H9 (cell line): Measurements from ENCODE around the gene RALGAPA2. TPM values are rescaled to one million over a fixed set of nuclear protein-coding genes. Genes with fewer than 3 reads are reported as not detected.
A peak's percentile ranks its signal among the peaks of the same experiment; 100 is the strongest.

ENCODE experiments used
- DNase-seq: peaks from one replicate; pipeline ENCODE4 v3.0.0-alpha.2; 2017
- H2AFZ ChIP-seq: one replicate; pipeline ENCODE4 v1.6.1; 2013; ENCODE audit warnings: mild to moderate bottlenecking, low read length, control low read depth, moderate library complexity
- H2AK5ac ChIP-seq: 2 replicates; pipeline ENCODE4 v1.6.1; 2013; ENCODE audit warnings: low read length, control low read depth, mixed read lengths; ENCODE audit not compliant: insufficient read length
- H2BK120ac ChIP-seq: one replicate; pipeline ENCODE4 v1.6.1; 2013; ENCODE audit warnings: low read depth, mild to moderate bottlenecking, low read length, control low read depth, inconsistent platforms; ENCODE audit not compliant: poor library complexity, severe bottlenecking
- H2BK12ac ChIP-seq: 2 replicates; pipeline ENCODE4 v1.6.1; 2013; ENCODE audit warnings: low read length, control low read depth, mixed read lengths, low read depth; ENCODE audit not compliant: insufficient read length
- H2BK15ac ChIP-seq: 2 replicates; pipeline ENCODE4 v1.6.1; 2013; ENCODE audit warnings: low read depth, low read length, control low read depth
- H2BK20ac ChIP-seq: one replicate; pipeline ENCODE4 v1.6.1; 2013; ENCODE audit warnings: low read depth, mild to moderate bottlenecking, low read length, control low read depth, inconsistent platforms; ENCODE audit not compliant: poor library complexity, severe bottlenecking
- H2BK5ac ChIP-seq: 2 replicates; pipeline ENCODE4 v1.6.1; 2013; ENCODE audit warnings: low read length, control low read depth, mixed read lengths; ENCODE audit not compliant: insufficient read length
- H3K14ac ChIP-seq: 2 replicates; pipeline ENCODE4 v1.6.1; 2013; ENCODE audit warnings: low read length, control low read depth; ENCODE audit not compliant: insufficient read depth
- H3K18ac ChIP-seq: 2 replicates; pipeline ENCODE4 v1.6.1; 2013; ENCODE audit warnings: low read depth, mild to moderate bottlenecking, mixed read lengths, low read length, control low read depth; ENCODE audit not compliant: insufficient read length
- H3K23ac ChIP-seq: 2 replicates; pipeline ENCODE4 v1.6.1; 2013; ENCODE audit warnings: low read length, control low read depth, mixed read lengths, low read depth; ENCODE audit not compliant: insufficient read length
- H3K23me2 ChIP-seq: 2 replicates; pipeline ENCODE4 v1.6.1; 2013; ENCODE audit warnings: low read depth, mild to moderate bottlenecking, mixed read lengths, low read length, control low read depth; ENCODE audit not compliant: insufficient read length, poor library complexity, severe bottlenecking
- H3K27ac ChIP-seq: 2 replicates; pipeline ENCODE4 v1.5.1; 2013; ENCODE audit warnings: low read length, control low read depth, mixed read lengths, low read depth; ENCODE audit not compliant: insufficient read length
- H3K27me3 ChIP-seq: 2 replicates; pipeline ENCODE4 v1.6.1; 2013; ENCODE audit warnings: low read length, control low read depth, inconsistent platforms; ENCODE audit not compliant: insufficient read depth
- H3K4ac ChIP-seq: 2 replicates; pipeline ENCODE4 v1.6.1; 2013; ENCODE audit warnings: low read depth, mild to moderate bottlenecking, control low read depth, inconsistent platforms, low read length, moderate library complexity
- H3K4me1 ChIP-seq: 2 replicates; pipeline ENCODE4 v1.6.1; 2013; ENCODE audit warnings: low read length, control low read depth, inconsistent platforms; ENCODE audit not compliant: insufficient read depth
- H3K4me2 ChIP-seq: 2 replicates; pipeline ENCODE4 v1.6.1; 2013; ENCODE audit warnings: low read length, control low read depth, mixed read lengths; ENCODE audit not compliant: insufficient read length, insufficient read depth
- H3K56ac ChIP-seq: 2 replicates; pipeline ENCODE4 v1.6.1; 2013; ENCODE audit warnings: low read depth, mild to moderate bottlenecking, mixed read lengths, low read length, control low read depth; ENCODE audit not compliant: insufficient read length
- H3K79me1 ChIP-seq: 2 replicates; pipeline ENCODE4 v1.6.1; 2013; ENCODE audit warnings: low read depth, mild to moderate bottlenecking, moderate library complexity, low read length, control low read depth, inconsistent platforms; ENCODE audit not compliant: insufficient read depth, poor library complexity, severe bottlenecking
- H3K79me2 ChIP-seq: 2 replicates; pipeline ENCODE4 v1.6.1; 2013; ENCODE audit warnings: low read length, control low read depth, inconsistent platforms; ENCODE audit not compliant: insufficient read depth
- H3K9ac ChIP-seq: 2 replicates; pipeline ENCODE4 v1.6.1; 2013; ENCODE audit warnings: low read length, control low read depth, mixed read lengths; ENCODE audit not compliant: insufficient read length; ENCODE audit errors: extremely low read depth
- H3K9me3 ChIP-seq: one replicate; pipeline ENCODE4 v1.6.1; 2013; ENCODE audit warnings: low read depth, low read length, inconsistent platforms; ENCODE audit not compliant: control insufficient read depth
- H3T11ph ChIP-seq: one replicate; pipeline ENCODE4 v1.6.1; 2013; ENCODE audit warnings: mild to moderate bottlenecking, low read length, control low read depth, inconsistent platforms
- H4K20me1 ChIP-seq: one replicate; pipeline ENCODE4 v1.6.1; 2013; ENCODE audit not compliant: control insufficient read depth, insufficient read length, insufficient read depth
- H4K5ac ChIP-seq: 2 replicates; pipeline ENCODE4 v1.6.1; 2013; ENCODE audit warnings: low read depth, mild to moderate bottlenecking, mixed read lengths, low read length, control low read depth; ENCODE audit not compliant: insufficient read length
- H4K8ac ChIP-seq: replicated peaks from 2 replicates; pipeline ENCODE4 v1.6.1; 2013; ENCODE audit warnings: low read length, control low read depth, mixed read lengths, low read depth; ENCODE audit not compliant: insufficient read length
- H4K91ac ChIP-seq: 2 replicates; pipeline ENCODE4 v1.6.1; 2013; ENCODE audit warnings: low read depth, mild to moderate bottlenecking, moderate library complexity, mixed read lengths, low read length, control low read depth; ENCODE audit not compliant: insufficient read length
- H3K27ac Mint-ChIP-seq, 3 experiments: 2 replicates in 2 of 3; 3 replicates in 1 of 3; pipeline ENCODE4 v1.8.0; 2020 to 2021; ENCODE audit warnings: mixed read lengths in 3 of 3, mild to moderate bottlenecking in 1 of 3, moderate library complexity in 1 of 3
- H3K27me3 Mint-ChIP-seq: 2 replicates; pipeline ENCODE4 v1.8.0; 2021; ENCODE audit warnings: low read depth, mild to moderate bottlenecking, moderate library complexity, mixed read lengths
- H3K36me3 Mint-ChIP-seq, 3 experiments: 2 replicates in 2 of 3; 3 replicates in 1 of 3; pipeline ENCODE4 v1.8.0; 2020 to 2021; ENCODE audit warnings: low read depth in 3 of 3, mixed read lengths in 3 of 3; ENCODE audit not compliant: insufficient read depth in 1 of 3
- H3K4me1 Mint-ChIP-seq, 2 experiments: 2 replicates each; pipeline ENCODE4 v1.8.0; 2020; ENCODE audit warnings: mixed read lengths in 2 of 2
- H3K4me3 Mint-ChIP-seq, 2 experiments: 2 replicates in 1 of 2; 3 replicates in 1 of 2; pipeline ENCODE4 v1.8.0; 2020 to 2021; ENCODE audit warnings: mild to moderate bottlenecking in 2 of 2, mixed read lengths in 2 of 2, moderate library complexity in 1 of 2
- H3K9me3 Mint-ChIP-seq, 2 experiments: 2 replicates in 1 of 2; 3 replicates in 1 of 2; pipeline ENCODE4 v1.8.0; 2020; ENCODE audit warnings: mild to moderate bottlenecking in 2 of 2, mixed read lengths in 2 of 2, moderate library complexity in 1 of 2
- CTCF ChIP-seq: fragments of 200-600 bp; sonication (generic); conservative IDR thresholded peaks from 3 replicates; pipeline ENCODE4 v1.8.0; 2021; ENCODE audit warnings: antibody characterized with exemption, mild to moderate bottlenecking
- WGBS: extraction: QIAGEN DNeasy Blood & Tissue Kit; methylation state at CpG from one replicate; pipeline ENCODE4 v1.1.7; 2013; ENCODE audit warnings: missing lambda C conversion rate, low lambda C conversion rate, mixed read lengths; ENCODE audit not compliant: insufficient read length; ENCODE audit errors: extremely low coverage; 5-methylcytosine and 5-hydroxymethylcytosine counted together
- total RNA-seq: library from RNA; stranded (reverse); gene quantifications from 2 replicates; pipeline ENCODE4 v1.2.1, GENCODE V29; 2021

The RALGAPA2 gene
- total RNA-seq, 1 experiment from 2014 or later, result 16.6 TPM

GRCh38 chr20:20413810-20414281 lies 298.6 kb downstream of the RALGAPA2 start:
- no peaks in the 10 kb centered on the region for H3K79me1 ChIP-seq
- no peak overlapping the region for H3K4me2 ChIP-seq
- Mint-ChIP-seq H3K36me3 (peaks cover 0 to 3% (median 0%) of the 10 kb centered on the region in 3 experiments; a peak in 1 of 7 replicates), H3K9me3 (no peaks in the 10 kb centered on the region), H3K4me3 (no peak overlapping the region), H3K27me3 (peaks cover 3% of the 10 kb centered on the region; the same call in 1 of the 2 replicates), H3K4me1 (peaks cover 43 to 45% of the 10 kb centered on the region in 2 experiments), H3K27ac (peak overlapping the region in 1 of 3 experiments; percentile 74; a peak in 1 of 7 replicates)
- H4K8ac ChIP-seq, result no peak overlapping the region
- no peak overlapping the region for H2AK5ac ChIP-seq
- no peak overlapping the region for H3K4ac ChIP-seq
- H3K79me2 ChIP-seq, result no peaks in the 10 kb centered on the region
- H4K20me1 ChIP-seq, result no peaks in the 10 kb centered on the region
- H2BK20ac ChIP-seq, result no peak overlapping the region
- no peak overlapping the region for H3K9ac ChIP-seq
- no peaks in the 10 kb centered on the region for H3K23me2 ChIP-seq
- peak overlapping the region; percentile 77; the same call in 1 of the 2 replicates for H3K14ac ChIP-seq
- H3K27ac ChIP-seq, result no peak overlapping the region
- no peak for DNase-seq
- H2BK15ac ChIP-seq, result no peak overlapping the region; the same call in 1 of the 2 replicates
- no peak overlapping the region for H2BK12ac ChIP-seq
- no peak overlapping the region for H4K5ac ChIP-seq
- no peak overlapping the region for H3T11ph ChIP-seq
- WGBS, result no CpG with 5 or more reads among the region's 21 CpGs
- H2AFZ ChIP-seq, result no peak overlapping the region
- no peak for TF ChIP-seq CTCF
- H2BK120ac ChIP-seq, result no peak overlapping the region
- no peak overlapping the region for H3K56ac ChIP-seq
- no peaks in the 10 kb centered on the region for H3K27me3 ChIP-seq
- no peak overlapping the region for H3K18ac ChIP-seq
- no peak overlapping the region for H3K23ac ChIP-seq
- no peak overlapping the region for H2BK5ac ChIP-seq
- no peak overlapping the region for H4K91ac ChIP-seq
- peaks cover 3% of the 10 kb centered on the region; the same call in 1 of the 2 replicates for H3K4me1 ChIP-seq
- H3K9me3 ChIP-seq, result no peaks in the 10 kb centered on the region
